Fibroblast of upper back skin (primary cell): Measurements from ENCODE around the gene FRS3.

Experiments
- DNase-seq: peaks from one replicate; pipeline ENCODE4 v3.0.0-alpha.2; 2013

Gene FRS3

DNA sequence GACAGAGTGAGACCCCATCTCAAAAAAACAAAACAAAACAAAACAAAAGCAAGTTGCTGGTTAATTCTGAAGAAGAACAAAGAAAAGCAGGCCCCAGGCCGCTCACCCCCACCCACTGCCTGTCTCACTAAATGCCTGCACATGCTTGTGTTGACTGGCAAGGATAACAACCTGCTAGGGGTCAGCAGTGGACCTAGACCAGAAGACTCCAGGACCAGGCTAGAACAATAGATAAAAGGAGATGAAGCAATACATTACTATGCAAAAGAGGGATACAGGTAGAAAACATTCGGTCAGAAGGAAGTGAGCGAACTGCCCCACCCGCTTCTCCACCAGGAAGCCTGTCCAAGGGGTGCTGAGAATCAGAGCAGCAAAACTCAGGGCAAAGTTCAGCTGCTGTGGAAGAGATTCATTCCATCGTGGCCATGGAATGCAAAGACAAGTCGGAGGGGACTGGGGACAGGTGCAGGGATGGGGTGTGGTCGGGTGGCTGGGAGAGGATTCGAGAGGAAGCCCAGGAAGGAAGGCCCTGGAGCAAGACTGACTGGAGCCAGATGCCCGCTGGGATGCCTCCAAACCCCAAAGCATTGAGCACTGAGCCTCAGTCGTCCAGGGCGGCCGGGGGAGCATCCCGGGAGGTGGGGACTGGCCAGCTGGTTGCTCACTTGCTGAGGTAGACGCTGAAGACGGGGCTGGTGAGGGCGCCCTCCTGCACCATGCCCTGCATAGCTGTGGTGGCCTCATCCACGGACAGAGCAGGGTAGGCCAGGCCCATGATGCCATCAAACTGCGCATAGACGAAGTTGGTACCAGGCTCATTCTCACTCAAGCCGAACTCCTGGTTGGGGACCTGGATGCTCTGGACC is 37.8 kb downstream of the FRS3 start:
- DNase-seq = no peak

DNA sequence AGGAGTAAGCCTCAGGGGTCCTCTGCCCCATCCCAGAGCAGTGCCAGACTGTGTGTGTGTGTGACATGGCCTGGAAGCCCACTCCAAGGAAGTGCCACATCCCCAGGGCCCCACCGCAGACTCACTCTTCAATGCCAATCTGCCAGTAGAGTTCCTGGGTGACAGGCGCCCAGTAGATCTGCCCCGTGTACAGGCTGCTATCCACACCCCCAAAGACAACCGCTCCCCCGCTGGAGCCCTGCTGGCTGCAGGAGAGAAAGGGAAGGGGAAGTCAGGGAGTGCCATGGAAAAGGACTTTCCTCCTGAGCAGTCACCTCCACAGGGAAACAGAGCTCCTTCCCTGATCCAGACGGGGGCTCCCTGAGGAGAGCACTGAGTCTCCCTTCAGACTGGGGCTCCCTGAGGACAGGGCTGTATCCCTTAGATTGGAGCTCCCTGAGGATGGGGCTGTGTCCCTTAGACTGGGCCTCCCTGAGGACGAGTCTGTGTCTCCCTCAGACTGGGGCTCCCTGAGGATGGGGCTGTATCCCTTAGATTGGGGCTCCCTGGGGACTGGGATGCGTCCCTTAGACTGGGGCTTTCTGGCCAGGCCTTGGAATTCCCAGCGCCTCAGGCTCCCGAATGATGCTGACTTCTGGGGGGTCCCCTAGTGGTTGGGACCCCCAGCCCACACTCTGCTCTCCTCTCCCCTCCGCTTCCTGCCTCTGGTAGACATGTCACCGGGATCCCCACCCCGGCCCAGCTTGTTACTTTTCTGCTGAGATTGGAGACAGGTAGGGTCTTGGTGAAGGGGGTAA is 39.1 kb downstream of the FRS3 start:
- DNase-seq = no peak

DNA sequence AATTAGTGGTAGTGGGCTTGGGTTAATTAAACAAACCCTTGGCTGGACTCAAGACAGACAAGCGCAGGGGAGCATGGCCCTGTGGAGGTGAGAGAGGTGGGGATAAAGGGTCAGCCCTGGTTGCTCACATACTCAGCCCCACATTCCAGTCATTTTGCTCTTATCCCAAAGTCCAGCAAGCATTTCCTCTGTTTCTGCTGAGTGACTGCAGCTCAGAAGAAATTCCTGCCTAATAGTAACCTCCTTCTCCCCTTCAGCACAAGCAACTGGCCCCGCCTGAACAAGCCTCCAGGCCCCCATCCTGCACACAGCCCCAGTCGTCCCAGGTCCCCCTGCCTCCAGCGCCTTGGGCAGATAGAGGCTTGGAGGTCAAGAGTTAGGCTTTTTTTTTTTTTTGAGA is 40.7 kb downstream of the FRS3 start:
- DNase-seq = no peak

DNA sequence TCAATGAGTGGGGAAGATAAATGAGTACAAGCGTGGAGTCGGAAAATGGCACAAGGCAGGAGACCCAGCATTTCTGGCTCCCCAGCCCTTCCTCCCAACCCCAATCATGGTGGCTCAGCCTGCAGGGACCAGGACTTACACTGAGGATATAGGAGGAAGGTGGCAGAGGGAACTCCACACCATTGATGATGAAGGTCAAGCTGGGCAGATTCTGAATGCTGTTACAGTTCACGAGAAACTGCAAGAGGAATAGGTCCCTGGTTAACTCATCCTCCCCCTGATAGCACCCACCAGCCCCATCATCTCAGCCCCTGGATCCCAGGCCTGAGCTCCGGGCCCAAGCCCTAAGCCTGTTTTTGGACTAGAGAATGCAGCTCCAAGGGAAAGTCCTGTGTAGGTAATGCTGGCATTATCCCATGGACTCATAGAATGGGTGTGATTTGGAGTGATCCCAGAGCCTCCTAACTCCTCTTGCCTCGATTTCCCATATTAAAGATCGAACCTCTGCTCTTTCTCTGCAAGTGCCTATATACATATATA is 42.0 kb downstream of the FRS3 start:
- DNase-seq = no peak

DNA sequence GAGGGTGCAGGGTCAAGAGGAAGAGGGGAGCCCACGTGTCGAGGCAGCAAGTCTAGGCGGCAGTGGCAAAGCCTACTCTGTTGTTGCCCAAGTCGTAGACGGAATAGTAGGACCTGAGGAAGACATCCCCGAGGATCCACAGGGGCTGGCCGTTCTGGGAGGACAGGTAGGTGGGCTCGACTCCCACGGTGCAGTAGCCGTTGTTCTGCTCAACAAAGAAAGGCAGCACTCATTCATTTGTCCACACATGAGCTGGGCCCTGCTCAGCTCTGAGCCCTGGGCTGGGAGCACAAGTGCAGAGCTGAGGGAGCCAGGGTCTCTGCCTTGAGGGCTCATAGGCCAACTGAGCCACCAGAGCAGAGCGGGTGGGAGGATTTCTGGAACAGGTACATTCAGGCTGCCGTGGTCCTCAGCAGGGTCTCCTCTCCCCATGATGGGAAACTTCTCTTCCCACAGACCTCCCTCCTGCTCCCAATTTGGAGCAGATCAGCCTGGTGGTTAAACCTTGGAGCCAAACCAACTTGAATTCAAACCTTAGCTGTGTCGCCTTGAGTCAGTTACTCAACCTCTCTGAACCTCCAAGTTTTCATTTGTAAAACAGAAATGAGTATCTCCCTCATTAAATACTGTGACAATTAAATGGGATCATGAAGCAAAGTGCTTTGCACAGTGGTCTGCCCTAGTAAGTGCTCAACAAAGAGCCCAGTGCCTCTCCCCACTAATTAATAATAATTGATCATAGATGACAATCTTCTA is 42.7 kb downstream of the FRS3 start:
- no peak for DNase-seq

DNA sequence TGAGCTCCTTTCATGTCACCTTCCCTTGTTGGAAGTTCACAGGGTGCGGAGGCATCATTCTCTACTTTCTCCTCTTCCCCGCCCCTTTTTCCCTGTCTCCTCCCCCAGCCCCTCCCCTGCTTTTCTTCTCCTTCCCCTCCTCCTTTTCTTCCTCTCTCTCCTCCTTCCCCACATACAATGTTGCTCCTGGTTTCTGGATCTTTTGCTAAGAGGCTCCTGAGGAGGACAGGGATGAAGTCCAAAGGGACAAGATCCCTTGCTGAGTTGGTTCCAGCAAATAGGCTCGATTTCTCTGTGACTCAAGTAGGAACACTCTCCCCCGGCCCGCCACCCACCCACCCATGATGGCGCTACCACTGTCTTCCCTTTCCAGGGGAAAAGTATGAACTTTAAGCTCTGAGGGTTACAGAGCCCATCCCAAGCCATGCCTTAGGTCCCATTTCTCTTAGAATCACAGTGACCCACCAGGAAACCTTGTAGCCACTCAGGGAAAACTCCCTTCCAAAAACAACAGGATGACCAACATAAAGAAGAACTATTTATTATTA is 43.4 kb downstream of the FRS3 start:
- no peak for DNase-seq

DNA sequence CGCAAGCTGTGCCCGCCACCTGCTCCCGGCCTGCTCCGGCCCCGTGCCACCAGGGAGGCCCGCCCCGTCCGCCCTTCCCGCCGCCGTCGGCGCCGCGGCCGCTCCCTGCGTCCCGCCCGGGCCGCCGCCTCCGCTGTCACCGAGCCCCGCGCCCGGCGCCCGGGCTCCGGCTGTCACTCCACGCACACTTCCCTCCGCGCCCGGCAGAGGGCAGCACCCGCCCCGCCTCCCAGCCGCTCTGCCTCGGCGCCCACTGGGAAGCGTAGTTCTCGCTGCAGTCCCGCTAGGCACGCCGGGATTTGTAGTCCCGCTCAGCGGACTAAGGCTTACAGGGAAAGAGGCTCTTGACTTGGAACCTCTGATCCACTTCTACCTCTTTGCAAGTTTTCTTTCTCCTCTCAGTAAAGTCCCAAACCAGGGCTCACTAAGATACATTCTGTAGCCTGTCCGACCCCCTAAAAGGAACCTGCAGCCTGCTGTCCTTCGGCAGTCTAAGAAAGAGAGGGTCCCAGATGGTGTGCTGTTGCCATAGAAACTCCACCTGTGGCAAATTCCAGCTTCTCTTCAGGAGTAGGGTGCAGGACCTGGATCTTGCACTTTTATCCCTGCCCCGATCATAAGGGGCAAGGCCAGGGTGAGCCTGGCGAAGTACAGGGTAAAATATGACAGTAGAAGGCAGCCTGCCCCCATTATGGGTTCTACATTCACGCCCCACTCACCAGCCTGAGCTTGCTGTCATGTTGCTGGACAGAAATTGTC is 44.1 kb downstream of the FRS3 start, which contains the start of gene TFEB:
Gene TFEB (minus strand): TSS at position 182 of the 759 bp plus-strand sequence. CDS start 44,395 bp downstream, outside the sequence.
- peak; percentile 86 for DNase-seq

DNA sequence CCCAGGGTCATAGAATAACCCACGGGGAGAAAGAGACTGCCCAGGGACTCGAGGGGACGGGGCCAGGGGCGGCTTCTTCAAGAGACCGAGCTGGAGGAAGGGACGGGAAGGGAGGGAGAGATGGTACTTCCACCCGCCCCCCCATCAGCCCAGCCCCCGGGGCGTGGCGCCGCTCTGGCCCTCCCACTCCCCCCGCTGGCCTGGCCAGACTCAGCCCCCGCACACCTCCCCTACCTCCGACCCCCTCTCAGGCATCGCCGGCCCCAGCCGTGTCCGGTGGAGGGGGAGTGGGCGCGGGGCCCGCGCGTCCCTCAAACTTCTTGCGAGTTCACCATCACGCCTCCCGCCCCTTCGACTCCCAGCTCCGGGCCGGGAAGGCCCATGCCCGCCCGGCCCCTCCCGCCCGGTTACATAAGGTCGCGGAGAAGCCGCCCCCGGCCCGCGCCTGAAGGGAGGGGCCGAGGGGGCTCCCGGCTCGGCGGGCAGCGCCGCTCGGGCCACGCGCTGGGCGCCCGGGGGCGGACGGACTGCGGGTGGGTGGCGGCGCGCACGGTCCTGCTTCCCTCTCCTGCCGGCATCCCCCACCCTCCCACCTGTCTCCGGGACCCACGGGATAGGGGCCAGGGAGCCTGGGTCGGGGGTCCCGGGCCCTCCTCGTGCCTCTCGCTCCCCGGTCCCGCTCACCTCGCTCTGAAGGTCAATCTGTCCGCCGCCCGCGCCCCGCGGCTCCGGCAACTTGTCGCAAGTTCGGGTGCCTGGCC is 44.9 kb downstream of the FRS3 start:
- peak; percentile 63 for DNase-seq

DNA sequence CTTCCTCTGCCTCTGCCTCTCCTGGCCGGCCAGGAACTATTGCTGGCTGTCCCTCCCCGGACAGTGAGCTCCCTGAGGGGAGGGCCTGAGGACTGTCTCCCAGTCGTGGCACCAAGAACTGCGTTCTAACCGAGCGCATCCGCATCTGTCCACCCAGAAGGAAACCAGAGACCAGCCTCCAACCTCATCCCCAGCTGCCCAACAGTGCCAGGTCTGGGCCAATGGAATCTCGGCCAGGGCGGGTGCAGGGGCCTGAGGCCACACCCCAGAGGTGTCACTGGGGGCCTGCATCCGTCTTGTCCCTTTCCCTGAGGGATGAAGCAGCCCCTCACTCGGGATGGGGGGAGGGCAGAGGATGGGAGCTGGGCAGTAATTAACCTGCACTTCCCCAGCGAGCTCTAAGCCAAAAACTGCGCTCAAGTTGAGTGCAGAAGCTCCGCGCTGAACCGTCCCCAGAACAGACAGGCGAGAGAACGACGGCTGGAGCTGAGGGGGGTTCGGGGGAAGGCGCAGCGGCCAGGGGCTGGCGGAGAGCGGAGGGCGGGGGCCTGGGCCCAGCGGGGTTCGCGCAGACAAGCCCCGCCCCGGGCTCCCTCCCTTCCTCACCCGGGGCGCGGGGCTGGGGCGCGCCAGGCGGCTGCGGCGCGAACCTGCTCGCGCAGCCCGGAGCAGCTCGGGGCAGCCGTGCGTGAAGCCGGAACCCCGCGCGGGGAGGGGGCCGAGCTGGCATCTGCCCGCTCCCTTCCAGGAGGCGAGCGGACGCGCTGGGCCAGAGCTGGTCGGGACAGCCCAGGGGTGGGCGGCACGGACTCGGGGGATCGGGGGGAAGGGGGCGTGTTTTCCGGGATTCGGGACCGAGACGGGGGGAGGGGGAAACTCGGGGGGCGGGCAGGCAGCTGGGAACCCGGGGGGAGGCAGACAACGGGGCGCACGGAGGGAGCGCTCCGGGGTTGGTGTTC is 45.7 kb downstream of the FRS3 start:
- peak; percentile 53 for DNase-seq

DNA sequence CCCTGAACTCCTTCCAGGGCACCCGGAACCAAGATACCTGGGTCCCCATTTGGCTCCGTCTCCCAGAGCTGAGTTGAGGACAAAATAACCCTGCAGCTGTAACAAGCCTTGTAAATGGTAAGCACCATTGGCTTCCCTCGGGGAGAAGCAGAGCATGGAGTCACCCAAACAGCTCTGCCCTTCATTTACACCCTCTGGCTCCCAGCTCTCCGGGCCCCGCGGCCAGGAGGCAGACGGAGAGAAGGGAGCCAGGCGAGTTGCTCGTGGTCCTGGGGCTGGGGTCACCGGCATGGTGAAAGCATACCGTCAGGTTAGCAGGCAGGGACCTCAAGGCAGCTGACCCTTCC is 46.4 kb downstream of the FRS3 start:
- DNase-seq = no peak

DNA sequence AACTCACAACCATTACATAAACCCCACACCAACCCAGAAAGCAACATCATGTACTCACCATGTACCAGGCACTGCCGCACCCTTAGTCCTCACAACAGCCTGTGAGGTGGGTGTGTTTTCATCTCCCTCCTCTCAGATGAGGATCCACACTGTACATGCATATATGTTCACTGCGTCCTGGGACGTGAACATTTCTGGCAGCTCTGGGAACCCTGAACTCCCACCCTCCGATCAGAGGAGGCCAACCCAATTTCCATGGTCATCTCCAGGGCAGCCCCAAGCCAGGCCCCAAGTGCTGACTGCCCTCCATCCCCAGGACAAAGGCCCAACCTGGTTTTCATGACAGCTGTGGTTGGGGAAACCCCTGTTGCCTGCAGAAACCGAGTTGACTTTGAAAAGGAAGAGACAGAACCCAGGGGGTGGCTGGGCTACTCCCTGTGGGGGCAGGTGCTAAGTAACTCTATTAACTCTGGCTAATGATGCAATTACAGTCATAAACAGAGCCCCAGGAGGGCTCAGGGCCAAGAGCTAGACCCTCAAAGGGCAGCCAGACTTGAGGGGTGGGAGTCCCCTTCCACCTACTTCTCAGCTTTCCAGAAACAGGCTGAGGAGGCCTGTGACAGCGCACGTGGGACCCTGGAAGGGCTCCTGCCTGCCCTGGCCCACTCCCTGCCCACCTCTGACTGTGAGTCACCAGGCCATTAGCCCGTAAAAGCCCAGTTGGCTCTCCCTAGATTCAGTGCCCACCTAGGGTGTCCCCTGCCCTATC is 46.9 kb downstream of the FRS3 start:
- no peak for DNase-seq

DNA sequence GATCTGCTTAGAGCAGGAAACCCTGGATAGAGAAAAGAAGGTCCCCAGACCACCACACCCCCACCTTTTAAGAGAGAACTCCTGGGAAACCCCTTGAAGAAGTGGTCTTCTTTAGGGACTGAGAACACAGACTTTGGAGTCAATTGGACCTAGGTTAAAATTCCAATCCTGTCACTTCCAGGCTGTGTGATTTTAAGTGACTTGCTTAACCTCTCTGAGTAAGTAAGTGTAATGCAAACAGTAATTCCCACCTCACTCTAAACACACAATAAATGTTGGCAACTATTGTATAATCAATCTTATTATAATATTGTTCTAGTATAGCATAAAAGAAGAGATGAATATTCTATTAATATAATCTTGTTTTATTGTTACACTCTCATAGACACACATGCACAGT is 47.6 kb downstream of the FRS3 start:
- no peak for DNase-seq

DNA sequence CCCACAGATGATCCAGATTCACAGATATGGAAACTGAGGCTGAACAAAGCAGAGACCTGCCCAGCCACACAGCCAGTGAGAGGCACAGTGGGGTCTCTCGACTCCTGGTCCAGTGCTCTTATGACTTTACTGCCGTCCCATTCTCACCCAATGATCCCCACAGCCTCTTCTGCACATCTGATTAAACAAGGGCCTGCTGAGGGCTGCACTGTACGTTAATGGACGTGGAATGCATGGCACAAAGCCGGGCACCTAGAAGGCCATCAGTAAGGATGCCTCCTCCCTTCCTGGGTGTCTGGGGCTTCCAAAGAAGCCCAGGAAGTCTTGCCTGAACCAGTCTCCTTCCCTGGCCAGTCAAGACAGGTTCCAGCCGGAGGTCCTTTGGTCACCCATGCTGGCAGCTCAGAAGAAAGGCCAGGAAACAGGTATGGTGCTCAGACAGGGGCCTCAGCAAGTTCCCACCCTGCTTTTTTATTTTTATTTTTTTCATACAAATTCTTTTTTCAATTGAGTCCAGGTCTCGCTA is 48.1 kb downstream of the FRS3 start:
- DNase-seq = no peak

DNA sequence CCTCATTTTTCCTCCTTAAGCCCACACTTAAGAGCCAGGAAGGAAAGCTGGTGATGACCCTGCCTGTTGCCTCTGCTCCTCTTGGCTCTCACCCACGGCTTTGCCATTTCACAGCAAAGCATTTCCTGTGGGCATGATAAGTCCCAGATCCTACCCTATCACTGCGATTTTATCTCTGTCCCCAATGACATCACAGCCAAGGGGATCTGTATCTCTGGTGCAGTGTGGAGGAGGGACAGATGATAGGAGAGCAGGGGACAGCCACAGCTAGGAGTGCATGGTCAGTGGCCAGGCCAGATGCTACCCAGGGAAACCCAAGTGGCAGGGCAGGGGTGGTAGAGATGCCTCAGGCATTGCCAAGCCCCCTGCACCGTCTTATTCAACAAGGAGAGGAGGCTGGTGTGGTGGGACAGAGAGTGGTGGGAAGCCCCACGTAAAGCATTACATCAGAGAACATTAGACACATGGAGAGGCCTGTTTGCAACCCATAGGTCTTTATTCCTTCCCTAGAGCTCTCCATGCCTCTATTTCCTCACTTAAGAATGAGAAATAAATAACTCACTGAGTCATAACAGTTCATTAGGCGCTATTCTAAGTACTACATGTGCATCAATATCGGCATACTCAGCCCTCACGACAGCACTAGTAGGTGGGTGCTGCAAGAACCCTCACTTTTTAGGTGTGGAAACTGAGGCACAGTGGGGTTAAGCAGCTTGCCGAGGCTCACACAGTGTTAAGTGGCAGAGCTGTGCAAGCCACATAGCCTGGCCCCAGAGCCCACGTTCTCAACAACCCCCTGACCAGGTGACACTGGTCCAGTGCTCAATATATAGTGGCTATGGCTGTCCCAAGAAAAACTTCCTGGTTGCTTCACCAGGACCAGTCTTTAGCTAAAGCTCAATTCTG is 48.9 kb downstream of the FRS3 start:
- no peak for DNase-seq

DNA sequence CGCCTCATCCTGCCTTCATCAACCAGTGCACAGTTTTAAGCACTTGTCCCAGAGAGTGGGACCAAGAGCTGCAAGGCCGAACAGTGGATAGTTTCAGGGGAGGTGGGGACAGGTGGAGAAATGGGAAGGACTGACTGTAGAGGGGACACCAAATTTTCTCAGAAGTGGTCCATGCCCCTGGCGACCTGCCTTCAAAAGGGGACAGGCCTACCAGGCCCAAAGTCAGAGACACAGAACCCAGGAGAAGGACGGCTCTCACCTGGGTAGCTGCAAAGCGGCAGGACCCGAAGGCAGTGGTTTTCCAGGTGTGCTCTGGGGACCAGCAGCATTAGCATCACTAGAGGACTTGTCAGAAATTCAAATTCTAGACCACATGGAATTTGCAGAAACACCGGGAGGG is 50.1 kb downstream of the FRS3 start:
- DNase-seq = no peak

DNA sequence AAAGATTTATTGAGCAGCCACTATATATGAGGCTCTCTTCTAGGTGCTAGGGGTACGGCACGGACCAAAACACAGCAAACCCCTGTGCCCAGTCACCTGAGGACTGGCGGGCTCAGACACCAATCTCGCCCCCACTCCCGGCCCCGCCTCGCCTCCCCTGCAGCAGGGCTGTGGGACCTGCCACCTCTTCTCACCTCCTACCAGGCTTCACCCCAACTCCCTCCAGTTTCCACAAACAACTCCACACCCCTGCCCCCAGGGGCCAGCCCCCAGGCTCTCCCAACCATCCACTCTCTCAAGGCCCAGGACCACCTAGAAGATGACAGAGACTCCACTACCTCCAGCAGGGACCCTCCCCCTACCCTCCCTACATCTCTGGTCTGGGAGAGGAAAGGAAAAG is 50.7 kb downstream of the FRS3 start:
- no peak for DNase-seq

DNA sequence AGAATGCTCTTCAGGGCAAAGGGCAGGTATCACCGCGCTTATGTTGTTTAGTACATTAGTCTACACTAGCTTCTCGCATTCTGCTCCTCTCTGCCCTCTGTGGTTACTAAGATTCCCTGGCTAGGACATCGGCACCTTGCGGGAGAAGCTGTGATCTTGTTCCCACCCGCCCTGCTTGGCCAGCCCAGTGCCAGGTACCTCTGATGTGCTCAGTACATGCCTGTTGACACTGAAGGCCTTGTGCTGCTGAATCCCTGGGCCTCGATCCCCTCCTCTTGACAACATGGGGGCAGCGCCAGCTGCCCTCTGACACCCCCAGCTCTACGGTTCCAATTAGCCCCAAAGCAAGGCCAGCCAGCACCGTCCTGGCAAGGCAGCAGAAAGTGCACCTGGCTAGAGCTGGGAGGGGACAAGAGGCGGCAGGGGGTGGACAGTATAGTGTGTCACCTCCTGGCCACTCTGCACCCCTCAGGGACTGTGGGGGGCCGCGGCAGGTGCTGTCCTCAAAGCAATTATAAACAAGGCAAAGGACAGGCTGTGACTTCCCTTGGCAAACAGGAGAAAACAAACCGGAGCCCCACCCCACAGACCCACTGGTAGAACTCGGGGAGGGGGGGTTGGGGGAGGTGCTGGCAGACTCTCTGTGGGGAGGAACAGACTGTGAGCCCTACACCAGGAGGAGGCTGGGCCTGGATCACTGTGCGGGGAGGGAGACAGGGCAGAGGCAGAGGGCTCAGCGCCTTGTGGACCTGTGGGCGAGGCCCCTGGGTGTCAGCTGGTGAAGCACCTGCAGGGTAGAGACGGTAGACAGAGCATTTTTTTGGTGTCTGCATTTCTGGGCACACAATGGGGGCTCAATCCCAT is 51.4 kb downstream of the FRS3 start:
- no peak for DNase-seq
